A673 (cell line): ENCODE data around the gene WTAP.

Experiments
- EZH2 ChIP-seq: fragments of 200-600 bp; sonication (generic); IDR thresholded peaks from 2 replicates; pipeline ENCODE4 v1.6.1; 2017; ENCODE audit warnings: borderline replicate concordance, low read depth, mild to moderate bottlenecking, mixed read lengths, antibody characterized with exemption, low read length; ENCODE audit not compliant: poor library complexity, severe bottlenecking
- TF ChIP-seq, protein P1 (sequence below): fragments of 300-800, 200-600 bp; sonication (generic); conservative IDR thresholded peaks from 2 replicates; pipeline ENCODE4 v1.5.1; 2017; ENCODE audit warnings: low read depth, mild to moderate bottlenecking, antibody characterized with exemption, low read length, moderate library complexity, mixed read lengths

DNA sequence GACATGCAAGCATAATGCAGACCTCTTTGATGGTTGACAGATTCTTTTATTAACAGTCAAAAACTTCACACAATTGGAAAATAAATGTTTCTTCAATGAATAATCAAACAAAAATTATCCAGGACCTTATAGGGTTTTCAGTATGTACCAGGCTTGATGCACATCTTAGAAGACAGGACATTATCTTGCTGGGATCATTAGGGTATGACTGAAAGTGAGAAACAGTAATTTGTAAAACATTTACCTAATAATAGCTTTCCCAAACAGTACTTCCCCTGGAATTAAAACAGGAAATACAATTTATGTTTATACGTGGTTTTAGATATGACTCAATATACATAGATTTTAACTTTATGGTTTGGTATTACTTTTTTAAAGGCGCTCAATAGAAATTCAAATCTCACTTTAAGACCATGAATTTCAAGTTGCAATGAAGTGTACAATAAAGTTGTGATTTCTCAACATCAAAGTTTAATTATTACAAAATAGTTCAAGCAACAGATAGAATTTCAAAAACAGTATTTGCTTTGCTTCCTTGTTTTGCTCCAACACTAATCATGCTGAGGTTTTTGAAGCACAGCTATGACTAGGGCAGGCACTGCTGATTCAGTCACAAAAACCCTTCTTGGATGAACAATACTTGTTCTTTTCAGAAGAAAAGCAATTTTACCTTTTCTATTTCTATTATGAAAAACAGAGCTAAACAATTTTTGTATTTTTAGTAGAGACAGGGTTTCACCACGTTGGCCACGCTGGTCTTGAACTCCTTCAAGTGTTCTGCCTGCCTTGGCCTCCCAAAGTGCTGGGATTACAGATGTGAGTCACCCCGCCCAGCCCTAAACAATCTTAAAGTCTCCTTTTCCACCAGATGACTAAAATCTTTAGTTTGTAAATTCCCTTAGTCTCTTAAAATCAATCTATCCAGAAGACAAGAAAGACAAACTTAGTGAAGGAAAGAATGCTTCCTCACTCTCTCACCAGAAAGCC is 47.9 kb upstream of the WTAP start:
- TF ChIP-seq, protein P1, sequence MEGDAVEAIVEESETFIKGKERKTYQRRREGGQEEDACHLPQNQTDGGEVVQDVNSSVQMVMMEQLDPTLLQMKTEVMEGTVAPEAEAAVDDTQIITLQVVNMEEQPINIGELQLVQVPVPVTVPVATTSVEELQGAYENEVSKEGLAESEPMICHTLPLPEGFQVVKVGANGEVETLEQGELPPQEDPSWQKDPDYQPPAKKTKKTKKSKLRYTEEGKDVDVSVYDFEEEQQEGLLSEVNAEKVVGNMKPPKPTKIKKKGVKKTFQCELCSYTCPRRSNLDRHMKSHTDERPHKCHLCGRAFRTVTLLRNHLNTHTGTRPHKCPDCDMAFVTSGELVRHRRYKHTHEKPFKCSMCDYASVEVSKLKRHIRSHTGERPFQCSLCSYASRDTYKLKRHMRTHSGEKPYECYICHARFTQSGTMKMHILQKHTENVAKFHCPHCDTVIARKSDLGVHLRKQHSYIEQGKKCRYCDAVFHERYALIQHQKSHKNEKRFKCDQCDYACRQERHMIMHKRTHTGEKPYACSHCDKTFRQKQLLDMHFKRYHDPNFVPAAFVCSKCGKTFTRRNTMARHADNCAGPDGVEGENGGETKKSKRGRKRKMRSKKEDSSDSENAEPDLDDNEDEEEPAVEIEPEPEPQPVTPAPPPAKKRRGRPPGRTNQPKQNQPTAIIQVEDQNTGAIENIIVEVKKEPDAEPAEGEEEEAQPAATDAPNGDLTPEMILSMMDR, result no peak
- no peak for TF ChIP-seq EZH2
